Raji (cell line): Measurements from ENCODE around the gene TRIM17.

Experiments
- POLR2A ChIP-seq: IDR thresholded peaks from 2 replicates; pipeline ENCODE4 v1.6.1; 2011; ENCODE audit warnings: low read depth, low read length, control low read depth; ENCODE audit not compliant: insufficient read depth

Gene TRIM17

GRCh38 chr1:228400692-228401454 lies 15.8 kb downstream of the TRIM17 start:
- no peak for TF ChIP-seq POLR2A

- no peak for TF ChIP-seq POLR2A
Measured at GRCh38 chr1:228400237-228400651, 16.4 kb downstream of the TRIM17 start.

- no peak for TF ChIP-seq POLR2A
Measured at GRCh38 chr1:228399531-228400236, 17.0 kb downstream of the TRIM17 start.

- no peak for TF ChIP-seq POLR2A
Measured at GRCh38 chr1:228398741-228399461, 17.8 kb downstream of the TRIM17 start.

- no peak for TF ChIP-seq POLR2A
Measured at GRCh38 chr1:228397966-228398365, 18.7 kb downstream of the TRIM17 start.

GRCh38 chr1:228396770-228397662 lies 19.6 kb downstream of the TRIM17 start:
- TF ChIP-seq POLR2A = no peak

GRCh38 chr1:228394571-228395394 lies 21.9 kb downstream of the TRIM17 start:
- TF ChIP-seq POLR2A = no peak

- TF ChIP-seq POLR2A = no peak
Measured at GRCh38 chr1:228393811-228394570, 22.7 kb downstream of the TRIM17 start.

GRCh38 chr1:228393268-228393701 lies 23.4 kb downstream of the TRIM17 start:
- no peak for TF ChIP-seq POLR2A

- no peak for TF ChIP-seq POLR2A
Measured at GRCh38 chr1:228392111-228392936, 24.3 kb downstream of the TRIM17 start.

- TF ChIP-seq POLR2A = no peak
Measured at GRCh38 chr1:228391411-228392020, 25.1 kb downstream of the TRIM17 start.

GRCh38 chr1:228390649-228391048 lies 26.0 kb downstream of the TRIM17 start:
- TF ChIP-seq POLR2A = no peak
